Upper lobe of left lung (tissue), 6 donors: ENCODE measurements around the gene CENPK. TPM values are rescaled to one million over a fixed set of nuclear protein-coding genes. Genes with fewer than 3 reads are reported as not detected.

Experiments
- ATAC-seq, 2 donors: fragments of 200-7000 bp; cut with Tn5 transposase; one replicate each; pipeline ENCODE4 v1.9.1; 2022; ENCODE audit warnings: mild to moderate bottlenecking in 2 of 2, moderate library complexity in 2 of 2; ENCODE audit not compliant: low FRiP score in 2 of 2
- DNase-seq, 2 donors: peaks; one replicate each; pipeline ENCODE4 v3.0.0-alpha.2; 2019 to 2020
- H3K27ac ChIP-seq, 4 donors: fragments of 200-600 bp; sonication (generic); one replicate each; pipeline ENCODE4 v1.5.1; 2016 to 2019
- H3K27me3 ChIP-seq, 4 donors: fragments of 200-600 bp; sonication (generic); one replicate each; pipeline ENCODE4 v1.5.1; 2017 to 2019
- H3K36me3 ChIP-seq, 4 donors: fragments of 200-600 bp; sonication (generic); one replicate each; pipeline ENCODE4 v1.5.1; 2016 to 2019
- H3K4me1 ChIP-seq, 4 donors: fragments of 200-600 bp; sonication (generic); one replicate each; pipeline ENCODE4 v1.5.1; 2018 to 2019
- H3K4me3 ChIP-seq, 4 donors: fragments of 200-600 bp; sonication (generic); one replicate each; pipeline ENCODE4 v1.5.1; 2017 to 2019; ENCODE audit warnings: mild to moderate bottlenecking in 2 of 4, moderate library complexity in 1 of 4
- H3K9me3 ChIP-seq, 4 donors: fragments of 200-600 bp; sonication (generic); one replicate each; pipeline ENCODE4 v1.5.1; 2018 to 2019
- CTCF ChIP-seq, 6 experiments: fragments of 450-650 bp in 4 of 6; fragments of 200-600 bp in 2 of 6; sonication (generic) in 2 of 6; IDR thresholded peaks; one replicate each; pipeline ENCODE4 v1.5.1; 2016 to 2019; ENCODE audit warnings: antibody characterized with exemption in 6 of 6
- EP300 ChIP-seq, 4 donors: sonication (generic); formaldehyde crosslinking; IDR thresholded peaks; one replicate each; pipeline ENCODE4 v1.5.1; 2017; ENCODE audit warnings: antibody characterized with exemption in 4 of 4, control low read depth in 2 of 4
- POLR2A ChIP-seq, 4 donors: fragments of 450-650 bp; IDR thresholded peaks; one replicate each; pipeline ENCODE4 v1.5.1; 2016 to 2017; ENCODE audit warnings: antibody characterized with exemption in 4 of 4, mild to moderate bottlenecking in 2 of 4
- POLR2AphosphoS5 ChIP-seq, 2 donors: sonication (generic); formaldehyde crosslinking; IDR thresholded peaks; one replicate each; pipeline ENCODE4 v1.5.1; 2017; ENCODE audit warnings: antibody characterized with exemption in 2 of 2
- WGBS, 2 donors: methylation state at CpG; one replicate each; pipeline ENCODE4 v1.1.5; 2017 to 2018; 5-methylcytosine and 5-hydroxymethylcytosine counted together
- total RNA-seq, 6 donors: library from RNA; depleted of rRNA in 4 of 6; stranded (reverse); fragments of >200 nt in 4 of 6; gene quantifications; one replicate each; pipeline versions ENCODE4 v1.1.0 to v1.2.1, GENCODE V29; 2016 to 2021
- donor health status: DM: no; HTN: no; CAD: no; lungs with moderate emphysema.
- donor health status: DM: no; HTN: yes; CAD: no; lungs with severe emphysema.

The CENPK gene
- total RNA-seq, 6 donors from 2014 or later = 2.3 to 23.0 (median 4.3) TPM; not detected in 1

DNA sequence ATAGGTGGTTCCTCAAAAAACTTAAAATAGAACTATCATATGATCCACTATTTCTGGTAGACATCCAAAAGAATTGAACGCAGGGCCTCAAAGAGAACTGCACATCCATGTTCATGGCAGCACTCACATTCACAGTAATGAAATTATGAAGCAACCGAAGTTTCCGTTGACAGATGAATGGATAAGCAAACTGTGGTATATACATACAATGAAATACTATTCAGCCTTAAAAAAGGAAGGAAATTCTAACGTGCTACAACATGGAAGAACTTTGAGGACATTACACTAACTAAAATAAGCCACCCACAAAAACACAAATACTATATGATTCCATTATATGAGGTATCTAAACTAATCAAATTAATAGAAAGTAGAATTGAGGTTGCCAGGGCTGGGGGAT is 18.5 kb downstream of the CENPK start:
- no peak for DNase-seq
- Histone ChIP-seq H3K36me3 (no peaks in the 10 kb centered on the region), H3K4me3 (no peak overlapping the region), H3K4me1 (no peaks in the 10 kb centered on the region), H3K9me3 (no peaks in the 10 kb centered on the region), H3K27ac (no peak overlapping the region), H3K27me3 (no peaks in the 10 kb centered on the region)
- ATAC-seq = no peak
- no peak for TF ChIP-seq CTCF (IDR thresholded peaks at IDR 0.05)
- no peak for TF ChIP-seq EP300 (IDR thresholded peaks at IDR 0.05)
- TF ChIP-seq POLR2A (IDR thresholded peaks at IDR 0.05) = no peak
- no peak for TF ChIP-seq POLR2AphosphoS5 (IDR thresholded peaks at IDR 0.05)
- WGBS, 2 donors = 93 to 98% methylated on average over 4 of the region's 4 CpGs

GRCh38 chr5:65539827-65540226 is 23.1 kb downstream of the CENPK start:
- TF ChIP-seq EP300 (IDR thresholded peaks at IDR 0.05) (no peak), POLR2AphosphoS5 (IDR thresholded peaks at IDR 0.05) (no peak), CTCF (IDR thresholded peaks at IDR 0.05) (no peak), POLR2A (IDR thresholded peaks at IDR 0.05) (no peak)
- H3K27me3 ChIP-seq = no peaks in the 10 kb centered on the region
- ATAC-seq = no peak
- H3K36me3 ChIP-seq = no peaks in the 10 kb centered on the region
- no peaks in the 10 kb centered on the region for H3K4me1 ChIP-seq
- DNase-seq = no peak
- no peaks in the 10 kb centered on the region for H3K9me3 ChIP-seq
- no peak overlapping the region for H3K4me3 ChIP-seq
- no peak overlapping the region for H3K27ac ChIP-seq

DNA sequence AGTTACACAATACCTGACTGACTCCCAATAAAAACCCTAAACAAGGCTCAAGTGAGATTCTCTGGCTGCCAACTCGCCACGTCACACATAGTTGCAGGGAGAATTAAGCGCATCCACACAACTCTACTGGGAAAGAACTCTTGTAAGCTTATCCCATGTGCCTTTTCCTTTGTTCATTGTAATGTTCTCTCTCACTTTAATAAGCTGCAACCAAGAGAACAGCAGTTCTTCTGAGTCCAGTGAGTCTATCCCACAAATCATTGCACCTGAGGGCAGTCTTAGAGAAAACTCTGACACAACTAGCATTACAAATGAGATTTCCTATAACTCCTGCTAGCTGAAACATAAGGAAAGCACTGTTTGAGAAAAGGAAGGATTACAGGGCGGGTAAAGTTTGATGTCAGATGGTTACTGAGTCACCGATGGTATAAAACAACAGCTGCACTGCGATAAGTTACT is 27.4 kb downstream of the CENPK start:
- Histone ChIP-seq H3K27me3 (no peaks in the 10 kb centered on the region), H3K9me3 (no peaks in the 10 kb centered on the region), H3K4me1 (no peaks in the 10 kb centered on the region), H3K36me3 (no peaks in the 10 kb centered on the region), H3K27ac (no peak overlapping the region), H3K4me3 (no peak overlapping the region)
- 96 to 99% methylated on average over 6 of the region's 6 CpGs for WGBS, 2 donors
- TF ChIP-seq EP300 (IDR thresholded peaks at IDR 0.05) (no peak), POLR2A (IDR thresholded peaks at IDR 0.05) (no peak), POLR2AphosphoS5 (IDR thresholded peaks at IDR 0.05) (no peak), CTCF (IDR thresholded peaks at IDR 0.05) (no peak)
- DNase-seq (no peak), ATAC-seq (no peak)

DNA sequence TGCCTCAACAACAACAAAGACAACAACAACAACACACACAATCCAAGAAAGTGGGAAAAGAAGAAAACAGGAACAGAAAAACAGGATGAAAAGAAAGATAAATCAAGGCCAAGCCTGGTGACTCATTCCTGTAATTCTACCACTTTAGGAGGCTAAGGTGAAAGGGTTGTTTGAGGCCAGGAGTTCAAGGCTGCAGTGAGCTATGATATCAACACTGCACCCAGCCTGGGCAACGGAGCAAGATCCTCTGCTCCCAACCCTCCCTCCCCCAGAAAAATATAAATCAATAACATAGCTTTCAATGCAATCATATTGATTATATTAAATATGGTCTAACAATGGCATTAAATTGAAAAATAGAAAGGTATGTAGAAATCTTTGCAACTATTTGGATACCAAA is 32.1 kb downstream of the CENPK start:
- ATAC-seq (no peak), DNase-seq (no peak)
- no peaks in the 10 kb centered on the region for H3K27me3 ChIP-seq
- H3K4me3 ChIP-seq = no peak overlapping the region
- no peaks in the 10 kb centered on the region for H3K9me3 ChIP-seq
- TF ChIP-seq POLR2AphosphoS5 (IDR thresholded peaks at IDR 0.05) = no peak
- no peak for TF ChIP-seq CTCF (IDR thresholded peaks at IDR 0.05)
- no peak for TF ChIP-seq POLR2A (IDR thresholded peaks at IDR 0.05)
- no peak for TF ChIP-seq EP300 (IDR thresholded peaks at IDR 0.05)
- 96 to 100% methylated on average over 1 of the region's 1 CpG for WGBS, 2 donors
- H3K27ac ChIP-seq = no peak overlapping the region
- no peaks in the 10 kb centered on the region for H3K4me1 ChIP-seq
- no peaks in the 10 kb centered on the region for H3K36me3 ChIP-seq

GRCh38 chr5:65525726-65526125 is 37.2 kb downstream of the CENPK start:
- Histone ChIP-seq H3K4me3 (no peak overlapping the region), H3K4me1 (no peaks in the 10 kb centered on the region), H3K9me3 (no peaks in the 10 kb centered on the region), H3K36me3 (no peaks in the 10 kb centered on the region), H3K27ac (no peak overlapping the region), H3K27me3 (no peaks in the 10 kb centered on the region)
- ATAC-seq = no peak
- 76 to 80% methylated on average over 3 of the region's 3 CpGs for WGBS, 2 donors
- TF ChIP-seq POLR2A (IDR thresholded peaks at IDR 0.05) = no peak
- no peak for DNase-seq
